ENCODE results near the gene OBSCN.

Gene OBSCN

GRCh38 chr1:228350831-228351781 lies 143.3 kb downstream of the OBSCN start:
- no peak for DNase-seq
- in situ Hi-C loops (cut with HindIII; ENCODE audit: low pct_ligation_motif_present, low pct_unique_long_range_greater_than_20kb, low sequenced_read_pairs): no loop called here

- in situ Hi-C loops (cut with HindIII; ENCODE audit: low pct_ligation_motif_present, low pct_unique_long_range_greater_than_20kb, low sequenced_read_pairs): no loop called here
- no peak for DNase-seq
Observed at GRCh38 chr1:228351850-228352249, 144.0 kb downstream of the OBSCN start.

DNA sequence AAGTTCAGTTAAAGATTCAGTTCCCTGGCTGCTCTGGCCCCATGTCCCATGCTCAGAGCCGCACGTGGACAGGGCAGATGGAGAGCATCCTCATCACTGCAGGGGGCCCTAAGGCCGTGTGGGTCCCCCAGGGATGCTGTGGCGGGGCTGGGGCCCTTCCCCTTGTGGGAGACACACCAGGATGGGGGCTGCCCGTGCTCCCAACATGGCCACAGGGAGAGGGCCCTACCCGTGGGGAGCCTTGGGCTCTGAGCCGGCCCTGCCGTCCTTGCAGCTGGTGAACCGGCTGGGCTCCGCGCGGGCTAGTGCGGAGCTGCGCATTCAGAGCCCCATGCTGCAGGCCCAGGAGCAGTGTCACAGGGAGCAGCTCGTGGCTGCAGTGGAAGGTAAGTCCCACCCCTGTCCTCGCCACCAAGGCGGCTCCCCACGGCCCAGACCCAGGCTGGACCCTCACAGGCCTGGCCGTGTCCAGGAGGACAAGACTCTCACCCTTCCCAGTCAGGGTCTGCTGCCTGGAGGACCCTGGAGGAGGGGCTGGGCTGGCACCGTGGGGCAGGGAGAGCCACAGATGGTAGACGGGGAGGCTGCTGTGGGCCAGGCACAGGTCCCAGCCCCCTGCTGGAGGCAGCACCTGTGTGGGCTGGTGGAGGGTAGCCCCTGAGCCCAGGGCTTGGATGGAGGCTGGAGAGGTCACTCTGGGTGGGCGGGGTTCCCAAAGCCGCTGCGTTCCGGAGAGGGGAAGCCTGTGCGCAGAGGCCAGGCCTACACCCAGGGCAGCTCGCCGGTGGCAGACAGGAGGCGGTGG lies 145.0 kb downstream of the OBSCN start:
- no peak for DNase-seq
- in situ Hi-C loops (cut with HindIII; ENCODE audit: low pct_ligation_motif_present, low pct_unique_long_range_greater_than_20kb, low sequenced_read_pairs): no loop called here

DNA sequence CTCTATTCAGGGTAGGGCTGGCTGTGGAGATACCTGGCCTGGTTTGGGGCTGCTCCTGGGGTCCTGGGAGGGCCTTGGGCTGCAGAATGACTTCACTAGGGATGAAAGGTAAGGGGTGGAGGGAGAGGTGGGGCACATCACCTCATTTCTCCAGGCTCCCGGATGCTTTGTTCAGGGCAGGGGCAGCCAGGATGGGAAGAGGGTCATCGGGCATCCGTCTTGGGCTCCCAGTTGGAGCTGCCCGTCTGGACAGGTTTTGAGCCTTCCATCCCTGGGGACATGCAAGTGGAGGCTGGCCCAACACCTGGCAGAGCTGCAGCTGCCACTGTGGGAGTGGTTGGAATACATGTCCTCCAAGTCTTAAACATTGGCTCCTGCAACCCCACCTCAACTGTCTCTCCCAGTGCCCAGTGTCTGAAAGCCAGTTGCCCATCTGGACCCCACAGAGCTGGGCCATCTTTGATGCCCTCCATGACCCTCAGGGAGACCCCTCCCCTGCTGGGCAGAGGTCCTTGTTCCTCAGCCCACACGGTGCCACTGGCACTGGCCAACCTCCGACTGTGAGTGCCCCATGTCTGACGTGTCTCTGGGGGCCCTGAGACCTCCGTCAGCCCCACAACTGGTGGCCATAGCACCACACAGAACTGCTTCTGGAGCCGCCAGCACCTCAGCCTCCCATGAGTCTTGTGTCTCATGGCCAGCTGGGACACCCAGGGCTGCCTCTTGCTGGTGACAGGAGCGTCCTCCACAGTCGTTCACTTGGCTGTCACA lies 145.9 kb downstream of the OBSCN start:
- DNase-seq: no peak
- in situ Hi-C loops (cut with HindIII; ENCODE audit: low pct_ligation_motif_present, low pct_unique_long_range_greater_than_20kb, low sequenced_read_pairs): no loop called here

- in situ Hi-C loops (cut with HindIII; ENCODE audit: low pct_ligation_motif_present, low pct_unique_long_range_greater_than_20kb, low sequenced_read_pairs): no loop called here
- no peak for DNase-seq
Observed at GRCh38 chr1:228354390-228355320, 146.8 kb downstream of the OBSCN start.

GRCh38 chr1:228356897-228357680 lies 149.2 kb downstream of the OBSCN start:
- in situ Hi-C loops (cut with HindIII; ENCODE audit: low pct_ligation_motif_present, low pct_unique_long_range_greater_than_20kb, low sequenced_read_pairs): no loop called here
- DNase-seq: no peak

DNA sequence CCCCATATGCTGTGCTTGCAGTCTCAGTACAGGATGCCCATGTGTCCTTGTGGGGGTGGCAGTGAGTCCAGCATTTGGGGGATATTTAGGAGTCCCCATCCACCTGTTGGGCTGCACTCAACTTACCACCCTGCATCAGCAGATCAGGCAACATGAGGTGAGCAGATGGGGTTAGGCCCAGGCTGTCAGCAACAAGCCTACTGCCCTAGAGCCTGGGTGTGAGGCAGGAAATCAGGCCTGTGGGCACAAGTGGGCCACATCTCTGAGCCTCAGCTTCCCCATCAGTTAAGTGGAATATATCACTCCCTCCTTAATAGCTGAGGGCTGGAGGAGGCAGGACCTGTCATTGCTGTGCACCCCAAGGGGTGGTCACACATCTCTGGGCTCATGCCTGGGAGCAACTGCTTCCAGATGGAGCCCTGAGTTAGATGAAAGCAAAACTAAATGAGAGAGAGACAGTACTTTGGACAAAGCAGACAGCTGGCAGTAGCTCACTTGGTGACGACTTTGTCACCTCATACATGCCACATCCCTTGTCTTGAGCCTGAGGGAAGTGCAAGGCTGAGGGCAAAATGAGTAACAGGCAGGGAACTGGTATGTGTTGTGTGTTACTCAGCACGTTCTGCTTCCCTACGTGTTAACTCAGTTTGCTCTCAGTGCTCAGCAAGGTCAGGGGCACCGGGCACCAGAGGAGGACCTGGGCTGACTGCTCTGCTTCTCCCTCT lies 150.4 kb downstream of the OBSCN start:
- in situ Hi-C loops (cut with HindIII; ENCODE audit: low pct_ligation_motif_present, low pct_unique_long_range_greater_than_20kb, low sequenced_read_pairs): no loop called here
- no peak for DNase-seq

- in situ Hi-C loops (cut with HindIII; ENCODE audit: low pct_ligation_motif_present, low pct_unique_long_range_greater_than_20kb, low sequenced_read_pairs): no loop called here
- DNase-seq: no peak
Observed at GRCh38 chr1:228358764-228359612, 151.1 kb downstream of the OBSCN start.

- in situ Hi-C loops (cut with HindIII; ENCODE audit: low pct_ligation_motif_present, low pct_unique_long_range_greater_than_20kb, low sequenced_read_pairs): no loop called here
- DNase-seq: no peak
Observed at GRCh38 chr1:228359613-228360532, 152.0 kb downstream of the OBSCN start.

DNA sequence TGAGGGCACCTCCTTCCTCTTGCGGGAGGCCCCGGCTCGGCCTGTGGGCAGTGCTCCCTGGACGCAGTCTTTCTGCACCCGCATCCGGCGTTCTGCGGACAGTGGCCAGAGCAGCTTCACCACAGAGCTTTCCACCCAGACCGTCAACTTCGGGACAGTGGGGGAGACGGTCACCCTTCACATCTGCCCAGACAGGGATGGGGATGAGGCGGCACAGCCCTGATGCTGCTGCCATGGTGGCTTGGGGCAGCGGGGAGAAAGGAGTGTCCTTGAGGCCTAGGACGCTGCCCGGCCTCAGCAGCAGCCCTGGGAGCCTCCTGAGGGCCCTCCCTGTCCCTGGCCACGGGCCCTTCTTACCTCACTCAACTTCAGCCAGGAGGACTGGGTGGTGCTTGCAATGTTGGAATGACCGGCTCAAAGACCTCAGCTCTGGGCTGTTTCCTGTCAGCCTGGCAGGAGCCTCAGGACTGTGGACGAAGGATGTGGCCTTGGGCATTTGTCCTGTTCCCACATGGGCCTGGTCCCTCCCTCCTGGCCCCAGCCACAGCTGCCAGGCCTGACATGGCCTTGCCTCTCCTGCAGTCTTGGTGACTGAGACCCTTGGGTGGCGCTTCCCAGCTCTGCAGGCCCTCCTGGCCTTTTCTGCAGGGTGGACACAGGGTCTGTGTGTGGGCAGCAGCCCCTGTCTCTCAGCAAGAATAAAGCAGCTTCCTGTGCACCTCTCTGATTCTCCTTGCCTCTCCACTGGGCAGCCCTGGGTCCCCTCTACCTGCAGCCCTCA lies 152.9 kb downstream of the OBSCN start:
- DNase-seq: no peak
- in situ Hi-C loops (cut with HindIII; ENCODE audit: low pct_ligation_motif_present, low pct_unique_long_range_greater_than_20kb, low sequenced_read_pairs): no loop called here

DNA sequence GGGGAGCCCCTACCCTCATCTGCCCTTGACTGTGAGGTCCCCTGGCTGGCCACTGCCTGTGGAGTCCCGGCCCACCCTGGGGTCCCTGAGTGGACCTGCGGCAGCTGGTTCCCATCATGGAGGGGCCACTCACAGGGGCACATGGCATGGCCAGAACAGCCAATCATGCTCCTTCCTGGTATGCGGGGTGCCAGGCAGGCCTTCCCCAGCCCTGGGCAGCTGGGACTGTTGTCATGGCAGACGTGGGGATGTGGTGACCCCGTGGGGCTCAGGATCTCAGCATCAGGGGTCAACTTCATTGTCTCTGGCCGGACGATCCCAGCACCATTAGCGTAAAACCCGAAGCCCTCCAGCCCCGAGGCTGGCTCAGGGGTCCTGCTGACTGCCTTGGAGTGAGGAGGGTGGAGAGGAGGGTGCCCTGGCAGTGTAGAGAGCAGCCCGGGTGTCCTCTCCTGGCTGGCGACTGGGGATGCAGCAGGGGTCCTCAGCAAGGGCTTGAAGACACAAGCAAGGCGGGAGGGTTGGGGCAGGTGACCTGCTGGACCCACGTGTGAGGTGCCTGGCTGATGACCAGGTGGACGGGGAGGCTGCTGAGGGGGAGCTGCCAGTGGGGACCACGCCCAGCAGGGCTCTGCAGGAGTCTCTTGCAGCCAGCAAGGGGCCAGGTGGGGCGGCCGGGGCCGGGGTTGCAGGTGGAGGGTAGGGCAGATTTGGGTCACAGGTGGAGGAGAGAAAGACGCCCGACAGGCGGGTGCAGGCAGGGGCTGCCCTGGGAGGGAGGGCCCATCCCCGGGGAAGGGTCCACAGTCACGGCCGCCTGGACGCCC lies 153.7 kb downstream of the OBSCN start:
- no peak for DNase-seq
- in situ Hi-C loops (cut with HindIII; ENCODE audit: low pct_ligation_motif_present, low pct_unique_long_range_greater_than_20kb, low sequenced_read_pairs): no loop called here

DNA sequence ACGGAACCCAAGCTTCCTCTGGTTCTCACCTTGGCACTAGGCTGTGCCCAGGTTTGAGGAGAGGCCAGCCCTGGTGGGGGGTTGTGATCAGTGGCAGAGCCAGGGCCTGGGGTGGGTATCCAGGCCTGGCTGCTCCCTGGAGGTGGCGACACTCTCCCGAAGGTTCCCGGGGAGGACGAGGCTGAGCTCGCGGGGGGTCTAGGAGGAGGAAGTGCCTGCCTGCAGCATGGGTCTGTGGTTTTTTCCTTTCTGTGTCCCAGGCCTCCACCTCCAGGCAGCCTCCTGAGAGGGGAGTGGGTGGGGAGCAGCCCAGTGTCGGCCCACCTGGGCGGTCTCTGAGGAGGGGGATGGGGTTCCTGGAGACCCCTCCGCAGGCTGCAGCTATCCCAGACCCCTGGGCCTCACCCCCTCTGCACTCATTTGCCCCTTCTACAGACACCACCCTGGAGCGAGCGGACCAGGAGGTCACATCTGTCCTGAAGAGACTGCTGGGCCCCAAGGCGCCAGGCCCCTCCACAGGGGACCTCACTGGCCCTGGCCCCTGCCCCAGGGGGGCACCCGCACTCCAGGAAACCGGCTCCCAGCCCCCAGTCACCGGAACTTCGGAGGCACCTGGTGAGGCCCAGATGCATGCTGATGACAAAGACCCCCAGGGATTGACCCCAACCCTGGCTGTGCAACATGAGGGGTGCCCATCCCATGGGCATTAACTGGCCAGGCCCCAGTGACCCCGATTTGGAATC lies 154.5 kb downstream of the OBSCN start:
- in situ Hi-C loops (cut with HindIII; ENCODE audit: low pct_ligation_motif_present, low pct_unique_long_range_greater_than_20kb, low sequenced_read_pairs): no loop called here
- DNase-seq: no peak
